Measurements from ENCODE around the gene GLYATL1B.
A peak's percentile ranks its signal among the peaks of the same experiment; 100 is the strongest.
"Not testable (repeated sequence)": the region's sequence is repeated elsewhere in the genome, so short reads cannot be mapped to it uniquely, and the experiment has no call there.

GLYATL1B gene, protein sequence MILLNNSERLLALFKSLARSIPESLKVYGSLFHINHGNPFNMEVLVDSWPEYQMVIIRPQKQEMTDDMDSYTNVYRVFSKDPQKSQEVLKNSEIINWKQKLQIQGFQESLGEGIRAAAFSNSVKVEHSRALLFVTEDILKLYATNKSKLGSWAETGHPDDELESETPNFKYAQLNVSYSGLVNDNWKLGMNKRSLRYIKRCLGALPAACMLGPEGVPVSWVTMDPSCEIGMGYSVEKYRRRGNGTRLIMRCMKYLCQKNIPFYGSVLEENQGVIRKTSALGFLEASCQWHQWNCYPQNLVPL

DNA sequence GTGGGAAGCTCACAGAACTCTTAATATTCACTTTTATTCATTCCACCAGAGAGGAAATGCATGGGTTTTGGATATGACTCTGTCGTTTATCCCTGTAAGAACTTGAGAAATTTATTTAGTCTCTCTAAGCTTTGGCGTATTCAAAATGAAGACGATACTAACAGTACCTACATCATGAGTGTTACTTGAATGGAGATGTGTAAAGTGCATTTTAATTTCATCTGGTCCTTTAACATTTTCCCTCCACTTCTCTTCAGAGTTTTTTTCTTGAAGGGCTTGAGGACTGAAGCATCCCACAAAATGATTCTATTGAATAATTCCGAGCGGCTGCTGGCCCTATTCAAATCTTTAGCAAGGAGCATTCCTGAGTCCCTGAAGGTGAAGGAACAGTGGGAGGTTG, at the start of gene GLYATL1B:
Gene GLYATL1B (plus strand): TSS at position 301 of the 400 bp plus-strand sequence. CDS start 0 bp downstream, at position 301.
- not testable (repeated sequence) for DNase-seq

DNA sequence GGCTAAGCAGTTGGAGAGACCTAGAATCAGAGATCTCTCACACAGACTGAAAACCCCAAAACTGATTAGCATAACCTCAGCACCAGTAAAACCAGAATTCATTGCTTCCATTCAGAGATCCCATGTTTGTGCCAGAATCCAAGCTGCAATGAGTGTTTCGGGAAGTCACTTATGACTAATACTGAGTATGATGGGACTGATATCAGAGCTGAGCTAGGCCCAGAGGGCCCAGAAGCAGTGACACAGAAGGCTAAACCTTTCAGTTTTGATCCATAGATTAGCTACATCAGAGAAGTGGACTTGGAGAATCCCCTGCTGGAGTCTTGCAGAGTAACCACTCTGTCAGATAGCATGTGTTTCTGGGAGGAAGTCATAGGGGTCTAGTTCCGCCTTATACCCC, 49.6 kb upstream of the GLYATL1B start:
- DNase-seq = not testable (repeated sequence)

DNA sequence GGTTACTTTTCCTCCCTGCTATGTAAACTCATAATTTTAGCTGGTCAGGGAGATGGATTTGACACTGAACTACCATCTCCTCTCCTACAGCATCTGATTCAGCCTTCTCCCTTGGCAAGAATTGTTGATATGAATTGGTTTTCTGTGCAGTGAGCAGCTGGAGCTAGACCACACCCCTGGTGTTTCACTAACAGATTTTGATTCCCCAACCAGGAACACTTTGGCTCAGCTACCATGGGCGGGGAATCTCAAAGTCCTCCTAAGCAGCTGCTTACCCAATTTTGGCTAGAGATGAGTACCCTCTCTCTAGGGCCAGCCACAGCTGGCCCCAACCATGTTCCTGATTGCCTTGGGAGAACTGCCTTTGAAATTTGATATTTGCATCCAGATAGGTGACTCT, 48.7 kb upstream of the GLYATL1B start:
- DNase-seq = not testable (repeated sequence)

DNA sequence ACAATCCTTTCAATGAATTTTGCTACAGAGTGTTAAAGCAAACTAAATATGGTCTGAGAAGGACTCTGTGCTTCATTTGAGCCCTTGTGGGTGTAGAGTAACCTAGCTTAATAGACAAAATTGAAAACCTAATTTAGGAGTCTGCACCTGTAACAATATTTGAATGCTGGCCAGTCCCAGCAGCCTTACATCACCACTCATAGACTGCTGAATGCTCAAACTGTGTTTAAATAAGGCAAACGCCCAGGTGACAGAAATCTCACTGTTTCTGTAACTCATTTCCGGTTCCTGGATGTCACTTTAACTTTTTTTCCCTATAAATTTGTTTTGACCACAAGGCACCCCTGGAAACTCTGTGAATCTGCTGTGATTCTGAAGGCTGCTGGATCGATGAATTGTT, 45.5 kb upstream of the GLYATL1B start:
- DNase-seq = no peak

DNA sequence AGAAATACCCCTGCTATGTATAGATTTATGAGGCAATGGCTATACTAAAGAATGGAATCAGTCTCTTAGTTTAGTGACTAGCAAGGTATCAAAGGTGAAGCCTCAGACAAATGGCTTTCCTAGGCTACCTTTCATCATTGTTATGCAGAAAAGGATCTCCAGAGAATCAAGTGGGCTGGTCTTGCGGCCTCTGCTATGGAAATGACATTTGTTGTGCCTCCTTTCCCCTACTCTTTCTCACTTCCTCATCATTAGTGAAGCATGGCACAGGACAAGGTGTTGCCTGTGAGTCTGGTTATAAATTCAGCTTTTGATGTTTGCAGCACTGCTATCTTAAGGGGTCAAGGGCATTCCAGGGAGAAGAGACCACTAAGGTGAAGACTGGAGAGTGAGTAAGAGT, 34.7 kb upstream of the GLYATL1B start:
- not testable (repeated sequence) for DNase-seq

DNA sequence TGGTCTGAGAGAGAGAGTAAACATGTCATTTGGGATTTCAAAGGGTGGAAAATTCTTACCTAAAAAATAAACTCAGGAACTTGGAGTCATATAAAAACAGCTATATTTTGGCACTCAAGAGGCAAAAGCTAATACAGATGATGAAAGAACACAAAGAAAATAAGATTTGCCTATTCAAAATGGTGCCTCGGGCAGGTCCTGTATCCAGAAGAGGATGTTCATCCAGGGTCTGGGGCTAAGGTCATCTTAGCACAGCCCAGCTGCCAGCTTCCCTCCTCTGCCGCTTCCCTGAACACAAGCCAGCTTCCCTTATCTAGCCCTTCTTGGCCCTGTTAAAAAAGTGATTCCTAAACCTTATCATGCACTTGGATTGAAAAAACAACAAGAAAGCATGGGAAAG, 33.8 kb upstream of the GLYATL1B start:
- not testable (repeated sequence) for DNase-seq

DNA sequence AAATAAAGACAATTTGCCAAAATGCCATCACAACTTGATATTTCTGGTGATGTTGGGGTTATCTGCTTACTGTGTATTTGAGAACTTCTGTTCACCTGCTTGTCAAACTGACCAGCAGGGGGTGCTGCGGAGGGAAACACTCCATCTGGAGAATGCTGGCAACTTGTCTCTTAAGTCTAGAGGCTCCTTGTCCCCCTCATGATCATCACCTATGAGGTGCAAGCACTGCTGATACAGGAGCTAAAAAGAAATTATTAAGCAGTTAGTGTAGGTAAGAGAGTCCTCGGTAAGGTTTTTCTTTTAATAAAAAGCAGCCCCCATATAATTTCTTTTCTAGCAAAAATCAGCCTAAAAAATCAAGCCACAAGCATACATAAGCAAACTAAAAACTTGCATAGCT, 32.7 kb upstream of the GLYATL1B start:
- peak; percentile 54 to 82 (median 69) for DNase-seq

DNA sequence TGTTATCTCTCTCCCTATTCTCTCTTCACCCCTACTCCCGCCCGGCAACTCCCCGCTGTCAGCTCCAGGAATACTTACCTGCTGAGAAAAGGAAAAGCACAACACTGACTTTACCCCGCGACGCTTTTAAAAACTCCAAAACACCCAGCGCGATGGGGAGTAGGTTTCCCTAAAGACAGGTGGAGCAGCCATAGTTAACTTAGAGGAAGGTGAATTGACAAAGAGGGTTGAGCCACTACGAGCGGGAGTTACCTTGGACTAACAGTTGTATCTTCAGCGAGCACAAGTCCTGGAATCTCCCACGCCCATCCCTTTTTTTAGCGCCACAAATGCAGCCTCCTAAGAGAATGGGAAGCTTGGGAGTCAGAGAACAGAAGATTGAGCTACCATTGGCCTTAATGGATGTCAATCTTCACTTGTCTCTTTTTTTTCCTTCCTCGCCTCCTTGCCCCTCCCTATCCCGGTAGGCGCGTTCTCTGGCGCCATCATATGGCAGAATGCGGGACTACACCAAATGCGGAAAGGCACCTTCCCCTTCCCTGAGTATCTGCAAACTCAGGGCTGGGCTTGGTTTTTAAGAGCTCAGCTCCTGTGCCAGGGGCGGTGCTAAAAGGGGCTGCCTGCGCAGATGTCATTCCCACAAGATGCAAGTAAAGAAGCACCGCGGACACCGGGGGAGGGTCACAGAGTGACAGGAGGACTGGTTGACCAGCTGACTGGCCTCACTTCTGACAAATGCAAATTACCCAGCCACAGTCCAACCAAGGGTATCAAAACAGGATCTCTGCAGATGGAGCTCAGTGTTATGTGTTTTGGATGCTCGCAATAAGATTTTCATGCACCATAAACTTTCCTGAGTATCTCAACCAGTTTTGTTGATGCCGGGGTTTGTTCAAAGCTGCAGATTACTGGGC, 27.7 kb upstream of the GLYATL1B start:
- peak; percentile 15 to 65 (median 30) for DNase-seq

DNA sequence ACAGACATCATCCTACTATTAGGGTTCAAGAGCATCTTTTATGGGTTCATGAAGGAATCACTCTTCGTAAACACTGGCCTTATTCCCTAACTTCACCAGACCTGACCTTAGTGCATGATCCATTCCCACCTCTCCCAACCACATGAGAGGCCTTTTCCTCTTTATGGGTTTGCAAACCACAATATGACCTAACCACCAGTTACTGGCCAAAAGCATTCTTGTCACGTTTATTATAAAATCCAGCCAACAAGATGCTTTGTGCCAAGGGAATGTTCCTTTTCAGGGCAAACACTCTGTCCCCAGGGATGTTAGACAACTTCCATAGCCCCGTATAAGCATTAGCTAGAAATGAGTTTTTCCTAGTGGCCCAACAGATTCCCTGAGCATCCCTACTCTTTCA, 26.0 kb upstream of the GLYATL1B start:
- not testable (repeated sequence) for DNase-seq

DNA sequence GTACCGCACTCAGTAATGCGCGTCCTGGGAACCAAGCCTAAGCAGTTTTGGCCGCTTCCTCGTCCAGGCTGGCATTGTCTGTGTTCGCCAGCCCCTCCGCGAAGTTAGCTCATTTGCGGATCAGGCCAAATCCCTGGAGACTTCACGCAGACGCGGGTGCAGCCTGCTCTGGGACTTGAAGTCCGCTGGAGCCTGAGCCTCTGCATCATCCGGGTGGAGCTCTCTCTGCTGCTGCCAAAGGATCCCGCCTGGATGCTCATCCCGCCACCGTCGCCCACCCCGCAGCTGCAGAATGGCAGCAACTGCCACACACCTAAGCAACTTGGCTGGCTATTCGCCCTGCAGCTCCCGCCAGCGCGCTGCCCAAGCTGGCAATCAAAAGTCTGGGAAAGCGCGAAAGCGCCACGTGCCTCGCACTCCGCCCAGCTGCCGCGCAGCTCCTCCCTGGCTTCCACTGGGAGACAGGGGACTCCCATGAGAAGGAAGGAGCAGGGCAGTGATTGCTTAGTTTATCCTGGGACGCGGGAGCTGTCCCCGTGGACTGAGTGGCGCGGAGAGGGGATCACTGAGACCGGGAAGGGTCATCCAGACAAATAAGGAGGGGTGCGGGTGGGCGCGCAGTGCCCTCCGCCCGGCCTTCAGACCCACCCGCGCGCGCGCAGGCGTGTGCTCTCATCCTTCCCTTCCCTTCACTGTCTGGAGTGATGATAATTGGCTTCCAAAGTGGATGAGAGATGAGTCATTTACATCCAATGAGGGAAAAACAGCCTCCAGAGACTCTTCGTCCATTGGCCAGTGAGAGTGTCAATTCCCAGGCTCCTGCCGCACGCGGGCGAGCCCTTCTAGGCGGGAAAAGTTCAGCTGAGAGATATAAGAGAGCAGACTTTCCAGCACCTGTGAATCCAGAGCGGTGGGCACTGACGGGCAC, 23.2 kb upstream of the GLYATL1B start:
- DNase-seq = no peak

DNA sequence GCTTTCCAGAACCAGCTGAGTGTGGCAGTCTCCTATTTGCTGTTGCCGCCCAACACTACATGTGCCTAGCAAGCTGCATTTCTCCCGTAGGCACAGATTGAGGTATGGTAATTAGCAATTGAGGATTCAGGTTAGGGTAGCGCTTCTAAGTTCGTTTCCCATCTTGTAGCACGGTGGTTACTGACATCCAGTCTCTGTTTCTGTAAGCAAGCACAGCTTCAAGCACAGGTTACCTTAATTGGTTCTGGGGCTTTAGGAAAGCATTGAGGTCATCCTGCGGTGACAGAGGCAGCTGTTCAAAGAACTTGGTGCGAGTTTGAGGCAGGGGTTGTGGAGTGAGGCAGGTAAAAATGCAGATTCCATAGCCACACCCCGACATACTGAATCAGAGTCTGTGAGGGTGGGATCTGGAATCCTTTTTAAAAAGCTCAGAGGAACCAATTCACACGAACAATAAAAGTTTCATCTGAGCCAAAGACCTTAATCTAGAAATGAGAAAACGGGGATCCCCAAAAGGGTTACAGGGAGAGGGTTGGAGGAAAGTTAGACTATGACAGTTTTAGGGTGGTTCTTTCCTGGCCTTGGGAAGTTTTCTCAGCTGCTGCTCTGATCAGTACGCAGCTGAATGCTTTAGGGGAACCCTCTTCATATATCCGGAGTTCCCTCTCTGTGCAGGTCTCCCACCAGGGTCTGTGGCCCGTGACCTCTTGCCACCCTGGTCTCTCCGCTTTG, 21.9 kb upstream of the GLYATL1B start:
- not testable (repeated sequence) for DNase-seq

DNA sequence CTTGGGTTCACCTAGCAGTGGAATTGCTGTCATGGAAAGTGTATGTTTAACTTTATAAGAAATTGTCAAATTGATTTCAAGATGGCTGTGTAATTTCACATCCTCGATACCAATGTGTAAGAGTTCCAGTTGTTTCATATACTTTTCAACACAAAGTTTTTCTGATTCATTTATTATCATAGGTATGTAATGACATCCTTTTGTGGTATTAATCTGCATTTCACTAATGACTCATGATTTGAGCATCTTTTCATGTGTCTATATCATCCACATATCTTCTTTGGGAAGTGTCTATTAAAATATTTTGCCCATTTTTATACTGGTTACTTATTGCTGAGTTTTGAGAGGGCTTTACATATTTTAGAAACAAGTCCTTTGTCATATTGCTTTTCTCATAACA, 17.0 kb upstream of the GLYATL1B start:
- no peak for DNase-seq

DNA sequence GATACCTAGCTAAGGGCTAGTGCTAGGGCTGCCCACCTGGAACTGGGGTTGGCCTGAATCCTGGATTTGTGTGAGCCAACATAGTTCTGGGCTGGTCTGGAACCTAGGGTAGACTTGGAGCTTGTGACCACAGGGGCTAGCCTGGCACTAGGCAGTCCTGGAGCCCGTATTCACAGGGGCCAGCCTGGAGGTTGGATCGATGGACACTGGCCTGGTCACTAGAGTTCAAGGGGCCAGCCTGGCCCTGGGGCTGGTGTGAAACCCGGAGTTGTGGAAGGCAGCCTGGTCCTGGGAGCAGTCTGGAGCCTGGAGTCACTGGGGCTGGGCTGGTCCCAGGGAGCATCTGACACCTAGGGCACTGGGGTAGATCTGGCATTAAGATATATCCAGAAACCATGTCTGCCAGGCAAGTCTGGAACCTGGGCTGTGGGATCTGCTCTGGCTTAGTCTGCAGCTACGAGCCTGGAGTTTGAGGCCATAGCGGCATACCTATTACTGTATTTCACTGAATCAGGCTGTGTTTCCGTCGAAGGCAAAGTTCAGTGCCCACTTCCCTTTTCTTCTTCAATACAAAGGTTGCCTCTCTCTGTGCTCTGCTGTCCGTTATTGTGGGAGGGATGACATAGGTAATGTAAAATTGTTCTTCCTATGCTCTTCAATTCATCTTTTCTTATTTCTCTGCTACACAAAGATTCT, 9.1 kb upstream of the GLYATL1B start:
- no peak for DNase-seq

DNA sequence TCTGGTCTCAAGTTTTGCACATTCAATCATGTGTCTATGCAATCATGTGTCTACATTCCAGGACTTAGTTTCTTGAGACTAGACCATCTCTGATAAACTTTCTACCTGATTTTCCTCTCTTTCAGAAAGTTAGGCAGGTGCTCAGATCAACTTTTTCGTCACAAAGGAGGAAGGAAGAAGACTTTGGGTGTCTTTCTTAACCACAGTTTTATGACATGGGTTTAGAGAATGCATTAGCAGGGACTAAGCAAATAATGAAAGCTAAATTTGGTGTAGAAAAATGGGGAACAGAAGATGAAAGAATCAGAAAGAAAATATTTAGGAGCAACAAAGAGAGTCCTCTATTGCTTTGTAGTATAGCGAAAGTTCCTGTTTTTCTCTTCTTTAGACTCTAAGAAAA, 7.7 kb upstream of the GLYATL1B start:
- no peak for DNase-seq

DNA sequence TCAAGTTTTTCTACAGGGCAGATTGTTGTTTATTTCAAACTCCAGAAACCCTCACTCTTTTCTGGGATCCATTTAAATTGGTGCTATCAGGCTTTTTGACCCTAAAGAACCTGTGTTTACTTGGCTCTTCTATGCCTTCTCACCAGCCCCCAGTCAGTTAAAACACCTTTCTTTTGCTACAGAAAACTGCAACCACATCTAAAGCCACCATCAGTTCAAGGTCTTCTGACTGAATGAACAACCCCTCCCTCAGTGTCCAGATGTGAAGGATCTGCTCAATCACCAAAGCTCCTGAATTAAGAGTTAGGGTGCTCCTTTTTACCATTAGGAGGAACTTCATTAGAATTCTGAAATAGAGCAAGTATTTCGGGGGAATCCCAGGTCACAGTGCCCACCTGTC, 7.0 kb upstream of the GLYATL1B start:
- DNase-seq = no peak

DNA sequence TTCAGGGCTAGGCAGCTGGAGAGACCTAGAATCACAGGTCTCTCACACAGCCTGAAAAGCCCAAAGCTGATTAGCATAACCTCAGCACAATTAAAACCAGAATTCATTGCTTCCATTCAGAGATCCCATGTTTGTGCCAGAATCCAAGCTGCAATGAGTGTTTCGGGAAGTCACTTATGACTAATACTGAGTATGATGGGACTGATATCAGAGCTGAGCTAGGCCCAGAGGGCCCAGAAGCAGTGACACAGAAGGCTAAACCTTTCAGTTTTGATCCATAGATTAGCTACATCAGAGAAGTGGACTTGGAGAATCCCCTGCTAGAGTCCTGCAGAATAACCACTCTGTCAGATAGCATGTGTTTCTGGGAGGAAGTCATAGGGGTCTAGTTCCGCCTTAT, 5.7 kb upstream of the GLYATL1B start:
- not testable (repeated sequence) for DNase-seq

DNA sequence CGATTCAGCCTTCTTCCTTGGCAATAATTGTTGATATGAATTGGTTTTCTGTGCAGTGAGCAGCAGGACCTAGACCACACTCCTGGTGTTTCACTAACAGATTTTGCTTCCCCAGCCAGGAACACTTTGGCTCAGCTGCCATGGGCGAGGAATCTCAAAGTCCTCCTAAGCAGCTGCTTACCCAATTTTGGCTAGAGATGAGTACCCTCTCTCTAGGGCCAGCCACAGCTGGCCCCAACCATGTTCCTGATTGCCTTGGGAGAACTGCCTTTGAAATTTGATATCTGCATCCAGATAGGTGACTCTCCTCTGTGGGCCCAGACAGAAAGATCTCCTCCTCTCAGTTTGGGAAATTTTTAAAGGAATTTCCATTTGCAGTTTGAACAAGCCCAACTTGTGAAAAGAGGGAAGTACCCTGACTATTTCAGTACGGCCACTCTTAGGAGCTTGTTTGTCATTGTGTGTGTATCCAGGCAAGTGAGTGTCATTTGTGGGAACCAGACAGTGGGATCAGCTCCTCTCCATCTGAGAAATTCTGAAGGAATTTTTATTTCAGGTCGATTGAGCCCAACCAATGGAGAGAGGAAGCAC, 4.6 kb upstream of the GLYATL1B start:
- not testable (repeated sequence) for DNase-seq

DNA sequence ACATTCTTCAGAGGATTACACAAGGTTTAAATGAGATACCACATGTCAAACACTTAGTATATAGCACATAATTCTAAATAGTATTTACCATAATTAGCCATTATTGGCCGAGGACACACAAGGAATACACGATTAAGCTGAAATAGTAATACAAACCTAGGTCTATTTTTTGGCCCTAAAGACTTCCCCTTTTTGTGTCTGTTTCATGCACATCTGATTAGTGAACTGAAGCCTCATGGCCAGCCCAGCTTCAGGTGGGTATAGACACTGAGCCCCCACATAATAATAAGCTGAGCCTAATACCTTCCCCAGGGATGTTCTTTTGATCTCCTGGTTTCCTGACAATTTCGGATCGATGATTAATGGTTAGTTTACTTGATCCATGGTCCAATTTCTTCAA, 2.1 kb downstream of the GLYATL1B start:
- DNase-seq = no peak

DNA sequence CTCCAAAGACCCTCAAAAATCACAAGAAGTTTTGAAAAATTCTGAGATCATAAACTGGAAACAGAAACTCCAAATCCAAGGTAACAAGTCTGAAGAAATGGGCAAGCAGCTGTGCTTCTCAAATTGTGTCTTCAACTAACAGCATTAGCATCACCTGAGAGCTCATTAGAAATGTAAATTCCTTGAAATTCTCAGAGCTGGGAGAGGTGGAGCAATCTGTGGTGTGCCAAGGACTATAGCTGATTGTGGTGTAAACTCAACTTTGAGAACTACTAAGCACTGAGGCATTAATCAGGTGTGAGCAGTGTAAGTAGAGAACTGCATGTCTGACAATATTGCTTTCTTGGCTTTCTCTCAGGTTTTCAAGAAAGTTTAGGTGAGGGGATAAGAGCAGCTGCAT, 7.5 kb downstream of the GLYATL1B start:
- not testable (repeated sequence) for DNase-seq

DNA sequence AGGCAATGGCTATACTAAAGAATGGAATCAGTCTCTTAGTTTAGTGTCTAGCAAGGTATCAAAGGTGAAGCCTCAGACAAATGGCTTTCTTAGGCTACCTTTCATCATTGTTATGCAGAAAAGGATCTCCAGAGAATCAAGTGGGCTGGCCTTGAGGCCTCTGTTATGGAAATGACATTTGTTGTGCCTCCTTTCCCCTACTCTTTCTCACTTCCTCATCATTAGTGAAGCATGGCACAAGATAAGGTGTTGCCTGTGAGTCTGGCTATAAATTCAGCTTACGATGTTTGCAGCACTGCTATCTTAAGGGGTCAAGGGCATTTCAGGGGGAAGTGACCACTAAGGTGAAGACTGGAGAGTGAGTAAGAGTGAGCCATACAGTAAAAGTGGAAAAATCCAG, 9.1 kb downstream of the GLYATL1B start:
- not testable (repeated sequence) for DNase-seq

DNA sequence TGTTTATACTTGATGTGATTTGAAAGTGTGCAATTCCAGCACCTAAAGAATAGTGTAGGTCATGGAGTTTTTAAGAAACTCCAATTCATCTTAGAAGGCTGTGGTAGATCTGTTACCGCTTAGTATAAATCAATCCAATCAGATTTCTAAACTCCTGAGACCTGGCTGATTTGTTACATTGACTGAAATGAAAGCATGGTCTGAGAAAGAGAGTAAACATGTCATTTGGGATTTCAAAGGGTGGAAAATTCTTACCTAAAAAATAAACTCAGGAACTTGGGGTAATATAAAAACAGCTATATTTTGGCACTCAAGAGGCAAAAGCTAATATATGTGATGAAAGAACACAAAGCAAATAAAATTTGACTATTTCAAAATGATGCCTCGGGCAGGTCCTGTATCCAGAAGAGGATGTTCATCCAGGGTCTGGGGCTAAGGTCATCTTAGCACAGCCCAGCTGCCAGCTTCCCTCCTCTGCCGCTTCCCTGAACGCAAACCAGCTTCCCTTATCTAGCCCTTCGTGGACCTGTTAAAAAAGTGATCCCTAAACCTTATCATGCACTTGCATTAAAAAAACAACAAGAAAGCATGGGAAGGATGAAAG, 10.0 kb downstream of the GLYATL1B start:
- not testable (repeated sequence) for DNase-seq

All from activated CD4-positive, CD25-positive, alpha-beta regulatory T cell (primary cell).